GM12865 (cell line): ENCODE data around the gene TEC.
"Not testable (repeated sequence)": the region's sequence is repeated elsewhere in the genome, so short reads cannot be mapped to it uniquely, and the experiment has no call there.

Experiments used
- DNase-seq: peaks from one replicate; pipeline ENCODE4 v3.0.0; 2010; ENCODE audit warnings: low read depth
- H3K4me3 ChIP-seq: 2 replicates; pipeline ENCODE4 v1.5.1; 2011; ENCODE audit warnings: mild to moderate bottlenecking, low read depth, low read length, control low read depth
- CTCF ChIP-seq: IDR thresholded peaks from 2 replicates; pipeline ENCODE4 v1.5.1; 2011; ENCODE audit warnings: low read length, control low read depth, low read depth, inconsistent platforms; ENCODE audit not compliant: insufficient read depth; ENCODE audit errors: missing control alignments

Gene TEC

DNA sequence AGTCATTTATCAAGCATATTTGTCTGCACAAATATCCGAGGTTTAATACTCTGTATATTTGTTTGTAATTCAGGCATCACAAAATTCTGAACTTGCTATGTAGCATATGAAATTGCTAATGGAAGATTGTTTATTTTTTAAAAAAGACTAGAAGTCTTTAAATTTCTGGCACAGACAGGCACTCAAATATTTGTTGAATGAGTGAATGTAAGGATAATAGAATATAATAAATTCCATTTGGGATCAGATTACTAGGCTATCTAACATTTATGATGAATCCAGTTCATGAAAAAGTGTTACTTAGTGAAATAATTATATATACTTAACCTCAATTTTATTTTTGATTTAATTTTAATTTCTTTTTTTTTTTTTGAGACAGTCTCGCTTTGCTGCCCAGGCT is 30.4 kb upstream of the TEC start:
- DNase-seq: no peak
- no peak for TF ChIP-seq CTCF
- H3K4me3 ChIP-seq: no peak overlapping the region

GRCh38 chr4:48299560-48299959 is 29.9 kb upstream of the TEC start:
- no peak for TF ChIP-seq CTCF
- H3K4me3 ChIP-seq: no peak overlapping the region
- no peak for DNase-seq

GRCh38 chr4:48297256-48297846 is 27.7 kb upstream of the TEC start:
- TF ChIP-seq CTCF: no peak
- no peak for DNase-seq
- H3K4me3 ChIP-seq: no peak overlapping the region

DNA sequence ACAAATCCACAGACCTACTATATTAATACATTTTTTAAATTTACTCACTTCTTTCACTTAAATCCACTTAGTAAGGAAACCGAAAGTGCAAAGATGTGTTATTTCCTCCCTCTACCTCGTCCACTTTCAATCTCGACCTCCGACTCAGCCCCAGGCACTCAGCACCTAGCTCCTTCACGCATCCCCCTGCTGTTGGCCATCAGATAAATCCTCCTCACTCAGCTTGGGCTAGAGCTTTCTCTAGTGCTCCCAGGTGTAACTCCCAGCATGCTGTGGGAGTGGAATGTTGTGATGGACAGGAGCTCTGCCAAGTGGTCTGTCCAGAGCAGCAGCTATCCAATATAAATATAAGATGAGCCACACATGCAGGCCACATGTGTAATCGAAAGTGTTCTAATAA is 26.7 kb upstream of the TEC start:
- TF ChIP-seq CTCF: no peak
- H3K4me3 ChIP-seq: no peak overlapping the region
- peak; percentile 67 for DNase-seq

GRCh38 chr4:48295116-48295515 is 25.5 kb upstream of the TEC start:
- DNase-seq: no peak
- no peak overlapping the region for H3K4me3 ChIP-seq
- no peak for TF ChIP-seq CTCF

- H3K4me3 ChIP-seq, DNase-seq: not testable (repeated sequence)
Observed at GRCh38 chr4:48292218-48292790, 22.7 kb upstream of the TEC start.

GRCh38 chr4:48290146-48290772 is 20.6 kb upstream of the TEC start:
- H3K4me3 ChIP-seq: no peak overlapping the region
- peak; percentile 16 for DNase-seq
- TF ChIP-seq CTCF: peak; percentile 67

- H3K4me3 ChIP-seq, DNase-seq: not testable (repeated sequence)
Observed at GRCh38 chr4:48286060-48286459, 16.4 kb upstream of the TEC start.

- H3K4me3 ChIP-seq, DNase-seq: not testable (repeated sequence)
Observed at GRCh38 chr4:48285640-48286039, 16.0 kb upstream of the TEC start.
